GM12892 (cell line): ENCODE measurements around the gene JMJD4.

Experiments used
- POLR2A ChIP-seq: IDR thresholded peaks from 2 replicates; pipeline ENCODE4 v1.6.1; 2011; ENCODE audit warnings: low read depth, low read length, control low read depth
- POLR2AphosphoS5 ChIP-seq: IDR thresholded peaks from 2 replicates; pipeline ENCODE4 v1.6.1; 2011; ENCODE audit warnings: low read depth, low read length, control low read depth
- TAF1 ChIP-seq: IDR thresholded peaks from 2 replicates; pipeline ENCODE4 v1.6.1; 2011; ENCODE audit warnings: low read depth, mild to moderate bottlenecking, control low read depth, low read length, borderline replicate concordance

GRCh38 chr1:227754958-227755357 is 19.9 kb upstream of the JMJD4 start:
- TF ChIP-seq POLR2A, result no peak
- no peak for TF ChIP-seq TAF1
- TF ChIP-seq POLR2AphosphoS5, result no peak
